ENCODE measurements around the gene SLC17A5. TPM values are rescaled to one million over a fixed set of nuclear protein-coding genes. Genes with fewer than 3 reads are reported as not detected.
A peak's percentile ranks its signal among the peaks of the same experiment; 100 is the strongest.

The SLC17A5 gene
- total and polyA plus RNA-seq, 9 of the 15 experiments (the other 6 are each of a cell fraction or from before 2014, with no cell fraction given) = 1.3 to 7.2 (median 3.4) TPM

GRCh38 chr6:73564578-73565345, 89.0 kb downstream of the SLC17A5 start (continued):
- TF ChIP-seq ZBTB40 (IDR thresholded peaks at IDR 0.05) (no peak), ZBTB40 (CRISPR knock-in tag; IDR thresholded peaks at IDR 0.05) (no peak), ZNF830 (CRISPR knock-in tag; IDR thresholded peaks at IDR 0.05) (peak; percentile 98), ZNF280B (CRISPR knock-in tag; IDR thresholded peaks at IDR 0.05) (peak; percentile 62; the same call in 1 of the 2 replicates), ZNF696 (CRISPR knock-in tag; conservative IDR thresholded peaks at IDR 0.05) (peak; percentile 93), RBBP5 (IDR thresholded peaks at IDR 0.05; ENCODE audit: borderline replicate concordance, insufficient read depth, low read length, poor library complexity, severe bottlenecking) (no peak), ZNF224 (CRISPR knock-in tag; IDR thresholded peaks at IDR 0.05) (no peak), ETV6 (IDR thresholded peaks at IDR 0.05; ENCODE audit: borderline replicate concordance in 1 of 2, low read depth in 2 of 2, low read length in 1 of 2) (no peak), ETV6 (CRISPR knock-in tag; IDR thresholded peaks at IDR 0.05; ENCODE audit: borderline replicate concordance) (no peak), ESRRA (IDR thresholded peaks at IDR 0.05; ENCODE audit: borderline replicate concordance, low read depth) (no peak), GTF2A2 (tag; IDR thresholded peaks at IDR 0.05) (peak; percentile 99), CBX1 (IDR thresholded peaks at IDR 0.05; ENCODE audit: low read depth) (peak; percentile 37; the same call in 1 of the 2 replicates), ZC3H11A (IDR thresholded peaks at IDR 0.05; ENCODE audit: low read depth, low read length) (no peak), ZNF639 (CRISPR knock-in tag; conservative IDR thresholded peaks at IDR 0.05 in 1 of 2, IDR thresholded peaks at IDR 0.05 in 1 of 2) (peak in 1 of 2 experiments; percentile 100; a peak in 2 of 4 replicates), HDAC1 (IDR thresholded peaks at IDR 0.05) (no peak)

Data from K562 (cell line).